Keratinocyte (primary cell): ENCODE results near the gene MAP7D3. TPM values are rescaled to one million over a fixed set of nuclear protein-coding genes. Genes with fewer than 3 reads are reported as not detected.

Experiments
- DNase-seq: peaks from one replicate; pipeline ENCODE4 v3.0.0-alpha.2; 2011; ENCODE audit warnings: low read depth, missing footprints, low spot score
- FAIRE-seq: peaks from 2 replicates; lab custom pipeline; 2011; peaks lifted over from hg19 to GRCh38; lab: Jason Lieb, UNC
- H2AFZ ChIP-seq: 2 replicates; pipeline ENCODE4 v1.6.0; 2012; ENCODE audit warnings: low read length, control low read depth, inconsistent platforms; ENCODE audit not compliant: control insufficient read depth
- H3K27ac ChIP-seq: 2 replicates; pipeline ENCODE4 v1.5.1; 2011; ENCODE audit warnings: low read length; ENCODE audit not compliant: control insufficient read depth, insufficient read depth
- H3K27me3 ChIP-seq: 3 replicates; pipeline ENCODE4 v1.6.0; 2011; ENCODE audit warnings: low read length; ENCODE audit not compliant: control insufficient read depth, insufficient read depth; ENCODE audit errors: extremely low read depth
- H3K36me3 ChIP-seq, 2 experiments: 2 replicates in 1 of 2; 3 replicates in 1 of 2; pipeline ENCODE4 v1.5.1; 2011; ENCODE audit warnings: low read length in 2 of 2, mild to moderate bottlenecking in 1 of 2; ENCODE audit not compliant: control insufficient read depth in 2 of 2, insufficient read depth in 2 of 2; ENCODE audit errors: extremely low read depth in 1 of 2
- H3K4me1 ChIP-seq: 3 replicates; pipeline ENCODE4 v1.5.1; 2011; ENCODE audit warnings: low read length; ENCODE audit not compliant: control insufficient read depth, insufficient read depth; ENCODE audit errors: extremely low read depth
- H3K4me2 ChIP-seq: 3 replicates; pipeline ENCODE4 v1.6.0; 2011; ENCODE audit warnings: low read depth, low read length; ENCODE audit not compliant: control insufficient read depth, insufficient read depth; ENCODE audit errors: extremely low read depth
- H3K4me3 ChIP-seq, 3 experiments: fragments of 200-600 bp in 1 of 3; sonication (generic) in 1 of 3; 2 replicates in 2 of 3; 3 replicates in 1 of 3; pipeline ENCODE4 v1.5.1; 2011 to 2016; ENCODE audit warnings: low read length in 3 of 3, mild to moderate bottlenecking in 3 of 3, control low read depth in 2 of 3, inconsistent platforms in 1 of 3, low read depth in 1 of 3, mixed read lengths in 1 of 3, mixed run types in 1 of 3, moderate library complexity in 1 of 3; ENCODE audit not compliant: control insufficient read depth in 2 of 3, insufficient read depth in 2 of 3; ENCODE audit errors: extremely low read depth in 1 of 3
- H3K79me2 ChIP-seq: 2 replicates; pipeline ENCODE4 v1.6.0; 2012; ENCODE audit warnings: low read length; ENCODE audit not compliant: control insufficient read depth, insufficient read depth
- H3K9ac ChIP-seq: 3 replicates; pipeline ENCODE4 v1.6.0; 2011; ENCODE audit warnings: low read length; ENCODE audit not compliant: control insufficient read depth, insufficient read depth; ENCODE audit errors: extremely low read depth
- H3K9me1 ChIP-seq: 3 replicates; pipeline ENCODE4 v1.6.0; 2011; ENCODE audit warnings: low read length; ENCODE audit not compliant: control insufficient read depth, insufficient read depth; ENCODE audit errors: extremely low read depth
- H3K9me3 ChIP-seq: 2 replicates; pipeline ENCODE4 v1.5.1; 2012; ENCODE audit warnings: low read depth, low read length; ENCODE audit not compliant: control insufficient read depth
- H4K20me1 ChIP-seq: 3 replicates; pipeline ENCODE4 v1.6.0; 2011; ENCODE audit warnings: low read length; ENCODE audit not compliant: control insufficient read depth, insufficient read depth; ENCODE audit errors: extremely low read depth
- EZH2 ChIP-seq: IDR thresholded peaks from one replicate; pipeline ENCODE4 v1.6.1; 2012; ENCODE audit warnings: inconsistent platforms, mild to moderate bottlenecking, low read length, moderate library complexity
- dilution Hi-C: fragments of 300-500 bp; cut with MboI; formaldehyde crosslinking; loops from one replicate; pipeline ENCODE4 v1.7.0; 2020; ENCODE audit warnings: low sequenced_read_pairs; ENCODE audit not compliant: extremely low pct_ligation_motif_present
- polyA plus RNA-seq, 5 experiments: library from polyadenylated mRNA; depleted of rRNA in 3 of 5; stranded (reverse) in 3 of 5; stranded (forward) in 1 of 5; unstranded in 1 of 5; fragments of >200 nt; gene quantifications; 1 replicate in 1 of 5; 2 replicates in 3 of 5; 3 replicates in 1 of 5; pipeline versions ENCODE4 v1.2.1 to v1.2.3, GENCODE V29; 2011 to 2012; ENCODE audit warnings: missing spikeins in 2 of 5, low read depth in 1 of 5, low replicate concordance in 1 of 5
- TF ChIP-seq, protein P1 (sequence below), 3 experiments: IDR thresholded peaks in 1 of 3; conservative IDR thresholded peaks in 1 of 3; optimal IDR thresholded peaks in 1 of 3; 2 replicates in 2 of 3; 3 replicates in 1 of 3; pipeline versions ENCODE3 to v1.5.1; 2011; ENCODE audit warnings: low read length in 3 of 3, mild to moderate bottlenecking in 3 of 3, moderate library complexity in 2 of 3, control low read depth in 1 of 3, inconsistent platforms in 1 of 3; ENCODE audit not compliant: insufficient read depth in 2 of 3; ENCODE audit errors: extremely low read depth in 1 of 3

The MAP7D3 gene
- polyA plus RNA-seq, 1 donor (not counting 4 experiments of a cell fraction or from before 2014, with no cell fraction given): 13.6 TPM

DNA sequence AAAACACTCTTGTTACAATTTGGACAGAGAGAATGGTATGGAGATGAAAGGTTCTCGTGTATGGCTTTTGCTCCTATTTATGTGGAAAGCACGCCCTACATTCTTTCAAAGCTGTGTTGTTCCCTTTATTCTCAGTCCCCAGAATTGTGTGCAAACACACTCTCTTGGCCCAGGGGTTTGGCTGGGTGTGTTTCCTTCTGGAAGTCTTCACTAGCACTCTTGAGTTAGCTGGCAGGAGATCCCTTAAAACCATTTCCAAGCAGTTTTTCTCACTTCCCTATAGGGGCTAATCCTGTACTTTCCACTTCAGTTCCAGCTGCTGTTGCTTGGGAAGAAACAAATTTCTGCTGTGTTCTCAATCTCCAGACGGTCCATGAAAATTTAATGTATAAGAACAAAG lies 68.8 kb downstream of the MAP7D3 start:
- Histone ChIP-seq H4K20me1 (no peaks in the 10 kb centered on the region), H3K79me2 (peaks cover 2% of the 10 kb centered on the region), H2AFZ (no peak overlapping the region), H3K4me3 (no peak overlapping the region), H3K9me1 (no peaks in the 10 kb centered on the region), H3K27me3 (no peaks in the 10 kb centered on the region), H3K27ac (no peak overlapping the region), H3K9ac (no peak overlapping the region), H3K4me1 (no peaks in the 10 kb centered on the region), H3K4me2 (no peak overlapping the region), H3K9me3 (no peaks in the 10 kb centered on the region), H3K36me3 (peaks cover 0 to 4% of the 10 kb centered on the region in 2 experiments)
- dilution Hi-C loops: no loop called here
- TF ChIP-seq, protein P1, sequence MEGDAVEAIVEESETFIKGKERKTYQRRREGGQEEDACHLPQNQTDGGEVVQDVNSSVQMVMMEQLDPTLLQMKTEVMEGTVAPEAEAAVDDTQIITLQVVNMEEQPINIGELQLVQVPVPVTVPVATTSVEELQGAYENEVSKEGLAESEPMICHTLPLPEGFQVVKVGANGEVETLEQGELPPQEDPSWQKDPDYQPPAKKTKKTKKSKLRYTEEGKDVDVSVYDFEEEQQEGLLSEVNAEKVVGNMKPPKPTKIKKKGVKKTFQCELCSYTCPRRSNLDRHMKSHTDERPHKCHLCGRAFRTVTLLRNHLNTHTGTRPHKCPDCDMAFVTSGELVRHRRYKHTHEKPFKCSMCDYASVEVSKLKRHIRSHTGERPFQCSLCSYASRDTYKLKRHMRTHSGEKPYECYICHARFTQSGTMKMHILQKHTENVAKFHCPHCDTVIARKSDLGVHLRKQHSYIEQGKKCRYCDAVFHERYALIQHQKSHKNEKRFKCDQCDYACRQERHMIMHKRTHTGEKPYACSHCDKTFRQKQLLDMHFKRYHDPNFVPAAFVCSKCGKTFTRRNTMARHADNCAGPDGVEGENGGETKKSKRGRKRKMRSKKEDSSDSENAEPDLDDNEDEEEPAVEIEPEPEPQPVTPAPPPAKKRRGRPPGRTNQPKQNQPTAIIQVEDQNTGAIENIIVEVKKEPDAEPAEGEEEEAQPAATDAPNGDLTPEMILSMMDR (optimal IDR thresholded peaks at IDR 0.05 in 1 of 3, IDR thresholded peaks at IDR 0.05 in 1 of 3, conservative IDR thresholded peaks at IDR 0.05 in 1 of 3; ENCODE audit: extremely low read depth in 1 of 3, insufficient read depth in 2 of 3, low read length in 3 of 3): no peak
- no peak for TF ChIP-seq EZH2
- no peak for DNase-seq
- FAIRE-seq: no peak

DNA sequence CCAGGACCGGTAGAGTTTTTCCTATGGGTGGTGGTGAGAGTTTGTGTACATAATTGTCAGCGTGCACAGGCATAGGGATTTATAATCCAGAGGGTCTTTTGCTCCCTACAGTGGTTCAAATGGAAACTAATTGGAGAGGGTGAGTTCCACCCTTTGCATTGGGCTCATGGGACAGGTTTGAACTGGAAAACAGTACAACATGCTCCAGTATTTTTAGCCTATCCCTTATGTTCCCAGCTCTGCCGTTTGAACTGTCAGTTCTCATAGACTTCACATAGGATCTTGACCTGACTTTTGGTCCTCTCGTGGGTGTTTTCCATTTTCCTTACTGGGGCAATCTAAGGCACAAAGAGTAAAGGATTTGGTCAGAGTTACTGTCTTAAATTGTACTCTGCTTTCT lies 72.1 kb downstream of the MAP7D3 start:
- no peaks in the 10 kb centered on the region for H3K9me1 ChIP-seq
- no peak overlapping the region for H3K4me3 ChIP-seq
- dilution Hi-C loops: no loop called here
- H3K4me1 ChIP-seq: peaks cover 10% of the 10 kb centered on the region
- FAIRE-seq (no peak), DNase-seq (no peak)
- H3K9ac ChIP-seq: no peak overlapping the region
- H3K9me3 ChIP-seq: no peaks in the 10 kb centered on the region
- H3K36me3 ChIP-seq: peaks cover 0 to 4% of the 10 kb centered on the region in 2 experiments
- H3K27ac ChIP-seq: no peak overlapping the region
- no peaks in the 10 kb centered on the region for H3K27me3 ChIP-seq
- H3K4me2 ChIP-seq: no peak overlapping the region
- H3K79me2 ChIP-seq: peaks cover 4% of the 10 kb centered on the region
- no peak overlapping the region for H2AFZ ChIP-seq
- TF ChIP-seq, protein P1 (optimal IDR thresholded peaks at IDR 0.05 in 1 of 3, IDR thresholded peaks at IDR 0.05 in 1 of 3, conservative IDR thresholded peaks at IDR 0.05 in 1 of 3; ENCODE audit: extremely low read depth in 1 of 3, insufficient read depth in 2 of 3, low read length in 3 of 3): no peak
- TF ChIP-seq EZH2: no peak
- no peaks in the 10 kb centered on the region for H4K20me1 ChIP-seq
